Fibroblast of skin of right quadriceps (primary cell): Measurements from ENCODE around the gene HOXA7.

Source experiments
- DNase-seq: peaks from one replicate; pipeline ENCODE4 v3.0.0-alpha.2; 2013

HOXA7 gene

GRCh38 chr7:27157702-27158431, 1.4 kb upstream of the HOXA7 start:
- DNase-seq = no peak

GRCh38 chr7:27156916-27157701, 634 bp upstream of the HOXA7 start:
- DNase-seq = peak; percentile 50

GRCh38 chr7:27155816-27156507, 513 bp downstream of the HOXA7 start:
- DNase-seq = peak; percentile 35

GRCh38 chr7:27154901-27155815, 1.3 kb downstream of the HOXA7 start:
- DNase-seq = no peak

GRCh38 chr7:27154369-27154768, 2.1 kb downstream of the HOXA7 start:
- no peak for DNase-seq

- no peak for DNase-seq
Observed at GRCh38 chr7:27153526-27153925, 2.9 kb downstream of the HOXA7 start.

GRCh38 chr7:27152816-27153442, 3.5 kb downstream of the HOXA7 start:
- DNase-seq = no peak

- peak; percentile 88 for DNase-seq
Observed at GRCh38 chr7:27151931-27152815, 4.3 kb downstream of the HOXA7 start, which contains the start of gene HOXA3. TSS of gene HOXA3 (minus strand) at chr7:27152583. CDS start at chr7:27110640, 41,943 bp downstream.

- no peak for DNase-seq
Observed at GRCh38 chr7:27151341-27151930, 5.0 kb downstream of the HOXA7 start.

- DNase-seq = peak; percentile 82
Observed at GRCh38 chr7:27150568-27151340, 5.7 kb downstream of the HOXA7 start.

GRCh38 chr7:27149842-27150567, 6.5 kb downstream of the HOXA7 start:
- no peak for DNase-seq

GRCh38 chr7:27148756-27149641, 7.5 kb downstream of the HOXA7 start:
- DNase-seq = peak; percentile 26

- no peak for DNase-seq
Observed at GRCh38 chr7:27148031-27148755, 8.3 kb downstream of the HOXA7 start.

GRCh38 chr7:27147199-27148030, 9.1 kb downstream of the HOXA7 start, which contains the start of gene HOXA6:
TSS of gene HOXA6 (minus strand) at chr7:27147774. CDS start at chr7:27147749, 25 bp downstream.
- peak; percentile 45 for DNase-seq

GRCh38 chr7:27146491-27147198, 9.8 kb downstream of the HOXA7 start:
- no peak for DNase-seq
